ENCODE data around the gene QRICH1.
A peak's percentile ranks its signal among the peaks of the same experiment; 100 is the strongest.

Gene QRICH1

DNA sequence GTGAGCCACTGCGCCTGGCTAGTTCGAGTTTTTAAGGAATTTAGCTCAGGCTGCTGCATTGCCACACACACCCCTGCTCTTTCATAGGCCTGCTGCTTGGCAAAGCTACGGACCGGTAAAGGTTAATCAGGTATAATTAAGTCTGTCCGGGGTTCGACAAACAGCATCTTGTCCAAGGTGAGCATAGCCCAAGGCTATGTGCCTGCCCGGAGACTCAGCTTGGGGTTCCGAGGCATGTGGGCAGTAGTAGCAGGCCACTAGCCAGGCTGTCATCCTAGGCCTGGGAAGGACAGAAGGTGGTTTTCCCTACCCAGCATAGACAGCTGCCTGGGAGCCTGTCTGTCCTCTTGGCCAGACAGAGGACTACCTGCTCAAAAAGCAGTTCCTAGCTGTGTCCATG lies 97.2 kb downstream of the QRICH1 start:
- no peak for DNase-seq

DNA sequence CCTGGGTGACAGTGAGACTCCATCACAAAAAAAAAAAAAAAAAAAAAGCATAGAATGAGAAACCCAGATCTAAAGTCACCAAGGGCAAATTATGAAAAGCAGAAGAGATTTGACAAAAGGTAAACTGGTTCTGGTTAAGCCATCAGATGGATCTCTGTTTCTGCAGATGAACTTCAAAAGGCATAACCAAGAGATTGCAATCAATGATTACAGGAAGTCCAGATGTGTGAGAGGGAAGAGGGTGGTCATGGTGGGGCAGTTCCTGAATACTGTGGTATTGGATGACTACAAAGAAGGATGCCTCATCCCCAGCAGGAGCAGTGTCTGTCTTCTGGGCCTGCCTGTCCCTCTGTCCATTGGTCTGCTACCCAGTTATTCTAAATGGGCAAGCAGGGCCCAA lies 100.0 kb downstream of the QRICH1 start:
- DNase-seq = no peak

DNA sequence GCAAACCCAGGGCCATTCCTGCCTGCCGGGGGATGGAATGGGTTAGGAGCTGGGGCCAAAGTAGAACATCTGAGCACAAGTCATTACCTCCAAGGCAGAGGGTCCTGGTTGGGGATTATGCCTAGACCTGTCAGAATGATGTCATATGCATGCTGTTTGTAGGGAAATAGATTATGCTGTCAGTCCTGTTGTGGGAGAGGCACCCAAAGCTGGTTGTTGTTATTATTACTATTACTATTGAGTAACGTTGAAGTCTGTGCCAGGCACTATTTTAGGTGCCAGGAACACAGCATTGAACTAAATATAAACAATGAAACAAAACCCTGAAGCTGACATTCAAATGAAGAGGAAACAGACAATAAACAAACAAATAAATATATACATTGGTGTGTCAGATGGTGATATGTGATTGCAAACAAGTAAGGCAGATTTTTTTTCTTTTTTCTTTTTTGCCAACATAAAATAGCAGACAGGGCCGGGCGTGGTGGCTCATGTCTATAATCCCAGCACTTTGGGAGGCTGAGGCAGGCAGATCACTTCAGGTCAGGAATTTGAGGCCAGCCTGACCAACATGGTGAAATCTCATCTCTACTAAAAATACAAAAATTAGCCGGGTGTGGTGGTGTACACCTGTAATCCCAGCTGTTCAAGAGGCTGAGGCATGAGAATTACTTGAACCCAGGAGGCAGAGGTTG lies 101.9 kb downstream of the QRICH1 start:
- no peak for DNase-seq

DNA sequence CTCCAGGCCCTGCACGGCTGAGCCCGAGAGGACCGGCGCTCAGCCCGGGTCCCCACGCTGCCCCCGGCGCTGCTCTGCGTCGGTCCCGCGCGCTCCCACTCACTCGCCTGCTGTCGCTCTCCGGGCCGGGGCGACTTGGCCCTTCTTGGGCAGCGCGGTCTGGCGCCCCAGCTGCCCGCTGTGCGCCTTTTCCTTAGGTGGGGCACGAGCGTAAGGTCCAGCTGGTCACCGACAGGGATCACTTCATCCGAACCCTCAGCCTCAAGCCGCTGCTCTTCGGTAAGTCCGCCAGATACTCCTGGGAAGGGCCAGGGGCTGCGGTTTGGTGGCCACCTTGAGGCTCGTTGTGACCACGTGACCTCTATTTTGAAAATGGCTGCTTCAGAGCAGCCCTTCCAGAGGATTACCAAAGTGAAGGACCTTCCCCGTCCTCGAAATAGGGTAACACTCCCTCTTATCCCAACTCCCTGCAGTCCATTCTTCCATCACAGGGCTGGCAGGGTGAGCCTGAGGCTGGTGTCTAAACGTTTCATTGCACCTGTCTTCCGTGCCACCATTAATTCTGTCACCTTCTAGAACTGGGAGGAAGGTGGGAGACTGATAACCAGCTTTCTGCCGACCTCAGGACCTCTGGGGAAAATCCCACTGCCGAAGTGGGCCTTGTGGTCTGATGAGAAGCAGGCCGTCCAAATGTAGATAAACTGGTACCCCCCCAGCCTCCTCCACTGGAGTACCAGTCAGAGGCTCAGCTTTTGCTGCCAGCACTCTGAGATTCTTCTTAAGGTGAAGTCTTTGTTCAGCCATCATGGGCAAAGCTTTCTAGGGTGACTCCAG lies 103.0 kb downstream of the QRICH1 start:
- DNase-seq = peak; percentile 21 to 60

DNA sequence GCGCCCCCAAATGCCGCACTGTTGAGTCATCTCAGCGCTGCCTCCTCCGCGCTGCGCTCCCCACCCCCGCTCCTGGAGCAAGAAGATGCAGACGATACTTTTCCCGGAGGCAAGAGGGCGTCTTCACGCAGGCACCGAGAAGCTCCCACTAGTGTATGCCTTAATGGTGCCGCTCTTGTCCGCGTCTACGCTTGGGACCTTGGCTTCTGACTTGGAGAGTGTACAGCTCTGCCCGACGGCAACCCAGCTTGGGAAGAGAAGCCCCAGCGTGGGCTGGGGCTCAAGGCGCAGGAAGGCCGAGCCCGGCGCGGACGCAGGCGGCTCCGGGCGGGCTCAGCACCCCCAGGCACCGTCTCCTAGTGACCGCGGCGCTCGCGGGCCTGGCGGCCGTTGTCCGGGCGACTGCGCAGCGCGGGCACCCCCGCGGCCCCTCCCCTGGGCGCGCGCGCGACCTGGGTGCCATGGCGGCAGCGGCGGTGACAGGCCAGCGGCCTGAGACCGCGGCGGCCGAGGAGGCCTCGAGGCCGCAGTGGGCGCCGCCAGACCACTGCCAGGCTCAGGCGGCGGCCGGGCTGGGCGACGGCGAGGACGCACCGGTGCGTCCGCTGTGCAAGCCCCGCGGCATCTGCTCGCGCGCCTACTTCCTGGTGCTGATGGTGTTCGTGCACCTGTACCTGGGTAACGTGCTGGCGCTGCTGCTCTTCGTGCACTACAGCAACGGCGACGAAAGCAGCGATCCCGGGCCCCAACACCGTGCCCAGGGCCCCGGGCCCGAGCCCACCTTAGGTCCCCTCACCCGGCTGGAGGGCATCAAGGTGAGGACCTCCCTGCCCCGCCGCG lies 103.9 kb downstream of the QRICH1 start, which contains the start of gene P4HTM:
P4HTM (plus strand) TSS at position 446 of the 840 bp plus-strand sequence; CDS start at position 462, 16 bp downstream.
- DNase-seq = peak; percentile 78 to 80

DNA sequence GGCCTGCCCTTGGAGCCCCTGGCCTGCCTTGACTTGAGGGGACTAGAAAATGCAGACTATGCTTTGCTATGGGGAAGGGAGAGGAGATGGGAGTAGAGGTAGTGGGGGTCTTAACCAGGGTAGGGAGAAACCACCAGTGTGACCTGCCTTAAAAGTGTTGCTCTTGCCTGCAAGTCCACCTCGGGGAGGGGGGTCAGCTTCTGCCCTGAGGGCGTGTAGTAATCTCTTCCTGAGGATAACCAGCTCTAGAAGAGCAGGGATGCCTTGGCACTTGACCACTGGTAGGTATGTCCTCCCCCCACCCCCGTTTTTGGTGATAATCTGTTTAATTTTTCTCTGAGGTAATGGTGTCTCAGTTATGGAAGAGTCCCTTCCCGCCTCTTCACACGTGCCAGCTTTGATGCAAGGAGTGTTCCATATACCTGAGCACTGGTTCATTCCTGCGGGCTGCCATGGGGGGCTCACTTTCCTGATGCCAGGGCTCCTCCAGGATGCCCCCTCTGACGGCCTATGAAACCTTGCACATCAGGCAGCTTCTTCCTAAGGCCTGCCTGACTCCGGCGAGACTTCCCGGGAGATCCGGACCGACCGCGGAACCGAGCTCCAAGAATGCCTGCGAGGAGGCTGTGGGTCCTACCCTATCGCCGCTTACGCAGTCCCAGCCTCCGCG lies 104.6 kb downstream of the QRICH1 start:
- no peak for DNase-seq

DNA sequence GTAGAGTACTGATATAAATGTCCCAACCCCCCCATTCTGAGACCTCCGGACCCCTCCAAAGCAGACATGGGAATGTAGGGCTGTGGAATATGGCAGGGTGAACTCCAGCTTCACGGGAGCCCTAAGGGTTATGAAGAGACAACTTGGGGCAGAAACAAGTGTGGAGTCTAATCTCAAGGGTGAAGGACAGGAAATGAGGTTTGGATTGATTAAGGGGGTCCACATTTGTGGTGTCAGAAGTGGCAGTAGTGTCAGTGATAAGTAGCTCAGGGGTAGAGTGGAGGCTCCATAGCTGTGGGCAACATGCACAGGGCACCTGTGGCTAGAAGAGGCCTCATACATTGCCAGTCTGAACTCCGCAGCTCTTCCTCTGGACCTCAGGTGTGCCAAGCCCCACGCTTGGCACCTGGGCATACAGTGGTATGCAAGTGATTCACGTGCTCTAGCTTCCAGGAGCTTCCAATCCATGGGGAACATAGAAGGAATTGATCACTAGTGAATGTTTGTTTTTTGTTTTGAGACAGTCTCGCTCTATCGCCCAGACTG lies 108.0 kb downstream of the QRICH1 start:
- no peak for DNase-seq

DNA sequence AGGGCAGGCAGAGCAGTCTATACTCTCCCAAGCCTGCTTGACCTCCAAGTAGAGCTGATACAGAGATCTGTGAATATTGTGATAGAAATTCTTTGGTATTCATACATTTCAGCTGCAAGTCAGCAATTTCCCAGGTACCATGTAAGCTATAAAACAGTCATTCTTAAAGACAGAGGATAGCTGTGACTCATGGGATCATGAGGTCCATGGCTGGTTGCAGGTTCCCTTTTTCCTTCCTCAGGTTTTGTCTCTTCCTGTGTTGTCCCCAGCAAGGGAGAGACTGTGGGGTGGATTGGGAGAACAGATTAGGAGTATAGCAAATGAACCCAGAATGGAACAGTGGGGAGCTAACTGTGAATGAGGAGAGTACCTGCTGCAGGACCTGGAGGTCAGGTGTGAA lies 109.2 kb downstream of the QRICH1 start:
- peak in 1 of 2 experiments; percentile 30 for DNase-seq

DNA sequence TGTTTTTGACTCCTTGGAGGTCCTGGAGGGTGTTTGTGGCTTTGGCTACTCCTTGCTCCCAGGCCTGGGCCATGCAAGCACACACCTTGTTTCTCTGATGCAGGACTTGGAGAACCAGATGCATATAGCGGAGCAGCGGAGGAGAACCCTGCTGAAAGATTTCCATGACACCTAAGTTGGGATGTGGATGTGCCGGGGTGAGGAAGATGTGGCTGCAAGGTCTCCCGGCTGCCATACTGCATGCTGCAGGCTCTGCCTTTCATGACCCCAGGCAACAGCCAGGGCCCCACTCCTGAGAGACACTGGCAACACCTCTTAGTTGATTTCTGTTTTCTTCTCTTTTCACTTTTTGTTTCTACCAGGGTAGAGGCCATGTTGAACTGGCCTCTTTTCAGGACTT lies 110.8 kb downstream of the QRICH1 start:
- no peak for DNase-seq

DNA sequence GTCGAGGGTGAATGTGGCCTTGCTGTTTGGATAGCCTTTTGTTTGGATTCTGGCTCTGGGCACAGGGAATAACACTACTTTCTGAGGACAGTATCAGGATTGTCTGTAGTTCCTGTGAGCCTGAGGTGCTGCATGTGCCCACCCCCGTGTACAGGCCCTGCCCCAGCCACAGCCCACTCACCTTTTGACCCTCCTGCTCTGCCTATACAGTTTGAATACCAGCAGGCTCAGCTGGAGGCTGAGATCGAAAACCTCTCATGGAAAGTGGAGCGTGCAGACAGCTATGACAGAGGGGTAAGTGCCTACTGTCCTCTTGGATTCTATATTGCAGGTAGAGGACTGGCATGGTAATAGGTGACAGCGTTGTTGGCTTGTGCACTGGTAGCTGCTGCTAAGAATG lies 111.2 kb downstream of the QRICH1 start:
- no peak for DNase-seq

DNA sequence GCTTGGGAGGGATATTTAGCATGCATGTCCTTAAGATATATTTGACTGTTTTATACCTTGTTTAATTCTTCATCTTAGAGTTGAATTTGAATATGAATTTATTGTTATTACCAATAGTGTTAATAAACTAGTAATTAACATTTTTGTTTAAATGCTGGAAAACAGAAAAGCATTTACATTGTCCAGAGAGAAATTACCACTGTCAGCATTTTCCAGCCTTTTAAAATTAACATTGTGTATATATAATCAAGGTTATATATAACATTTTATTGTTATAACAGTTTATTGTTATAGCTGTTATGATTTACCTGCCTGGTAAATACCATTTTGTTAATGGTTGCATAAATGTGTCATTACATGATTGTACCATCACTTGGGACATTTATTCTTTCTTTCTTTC lies 111.9 kb downstream of the QRICH1 start:
- DNase-seq = no peak

DNA sequence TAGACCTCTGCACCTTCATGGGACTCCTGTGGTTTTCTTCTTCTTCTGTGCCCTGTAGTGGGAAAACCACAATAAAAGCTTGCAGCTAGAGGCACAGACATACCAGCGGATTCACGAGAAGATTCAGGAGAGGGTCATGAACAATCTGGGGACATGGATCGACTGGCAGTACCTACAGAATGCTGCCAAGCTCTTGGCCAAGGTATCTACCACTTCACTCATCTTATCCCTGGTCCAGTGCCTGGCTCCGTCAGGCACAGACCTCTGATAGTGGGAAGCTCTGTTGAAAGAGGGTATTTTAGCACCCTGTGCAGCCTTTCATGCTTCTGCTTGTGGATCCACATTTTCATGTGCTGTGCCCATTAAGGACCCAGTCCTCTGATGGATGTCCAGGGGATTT lies 113.6 kb downstream of the QRICH1 start:
- no peak for DNase-seq
